ENCODE measurements around the gene ICAM4. TPM values are rescaled to one million over a fixed set of nuclear protein-coding genes. Genes with fewer than 3 reads are reported as not detected.
A peak's percentile ranks its signal among the peaks of the same experiment; 100 is the strongest.

ICAM4 gene
- total and polyA plus RNA-seq, 9 of the 15 experiments (the other 6 are each of a cell fraction or from before 2014, with no cell fraction given), result 14.1 to 86.1 (median 29.6) TPM

DNA sequence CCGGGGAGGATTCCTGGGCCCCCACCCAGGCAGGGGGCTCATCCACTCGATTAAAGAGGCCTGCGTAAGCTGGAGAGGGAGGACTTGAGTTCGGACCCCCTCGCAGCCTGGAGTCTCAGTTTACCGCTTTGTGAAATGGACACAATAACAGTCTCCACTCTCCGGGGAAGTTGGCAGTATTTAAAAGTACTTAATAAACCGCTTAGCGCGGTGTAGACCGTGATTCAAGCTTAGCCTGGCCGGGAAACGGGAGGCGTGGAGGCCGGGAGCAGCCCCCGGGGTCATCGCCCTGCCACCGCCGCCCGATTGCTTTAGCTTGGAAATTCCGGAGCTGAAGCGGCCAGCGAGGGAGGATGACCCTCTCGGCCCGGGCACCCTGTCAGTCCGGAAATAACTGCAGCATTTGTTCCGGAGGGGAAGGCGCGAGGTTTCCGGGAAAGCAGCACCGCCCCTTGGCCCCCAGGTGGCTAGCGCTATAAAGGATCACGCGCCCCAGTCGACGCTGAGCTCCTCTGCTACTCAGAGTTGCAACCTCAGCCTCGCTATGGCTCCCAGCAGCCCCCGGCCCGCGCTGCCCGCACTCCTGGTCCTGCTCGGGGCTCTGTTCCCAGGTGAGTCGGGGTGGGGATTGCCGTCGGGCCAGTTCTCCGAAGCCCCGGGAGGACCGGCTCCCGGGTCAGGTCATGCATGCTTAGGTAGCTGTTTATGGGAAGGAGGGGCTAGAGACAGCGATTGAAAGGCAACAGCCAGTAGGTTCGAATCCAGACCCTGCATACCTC lies 15.9 kb upstream of the ICAM4 start, which contains the start of gene ICAM1 (continued):
- no peak for TF ChIP-seq BCLAF1 (IDR thresholded peaks at IDR 0.05; ENCODE audit: borderline replicate concordance in 1 of 2, control insufficient read depth in 1 of 2, low read depth in 2 of 2, low read length in 1 of 2)
- TF ChIP-seq RBM25 (IDR thresholded peaks at IDR 0.05; ENCODE audit: low read depth, low read length, severe bottlenecking), result peak; percentile 94
- no peak for TF ChIP-seq CBX8 (IDR thresholded peaks at IDR 0.05; ENCODE audit: borderline replicate concordance, extremely low read depth, low read depth, low read length, poor library complexity, severe bottlenecking)
- TF ChIP-seq KDM5B (IDR thresholded peaks at IDR 0.05; ENCODE audit: insufficient replicate concordance, low read depth, low read length), result peak; percentile 88
- TF ChIP-seq, protein P1, sequence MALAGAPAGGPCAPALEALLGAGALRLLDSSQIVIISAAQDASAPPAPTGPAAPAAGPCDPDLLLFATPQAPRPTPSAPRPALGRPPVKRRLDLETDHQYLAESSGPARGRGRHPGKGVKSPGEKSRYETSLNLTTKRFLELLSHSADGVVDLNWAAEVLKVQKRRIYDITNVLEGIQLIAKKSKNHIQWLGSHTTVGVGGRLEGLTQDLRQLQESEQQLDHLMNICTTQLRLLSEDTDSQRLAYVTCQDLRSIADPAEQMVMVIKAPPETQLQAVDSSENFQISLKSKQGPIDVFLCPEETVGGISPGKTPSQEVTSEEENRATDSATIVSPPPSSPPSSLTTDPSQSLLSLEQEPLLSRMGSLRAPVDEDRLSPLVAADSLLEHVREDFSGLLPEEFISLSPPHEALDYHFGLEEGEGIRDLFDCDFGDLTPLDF (CRISPR knock-in tag; IDR thresholded peaks at IDR 0.05), result peak; percentile 83; the same call in 1 of the 2 replicates
- peak; percentile 47; the same call in 1 of the 2 replicates for TF ChIP-seq TARDBP (IDR thresholded peaks at IDR 0.05)
- TF ChIP-seq CREB1 (IDR thresholded peaks at IDR 0.05), result 0 out of 2 replicates have a peak, but pooled peaks have one; percentile 17
- no peak; the same call in 1 of the 2 replicates for TF ChIP-seq CREB1 (CRISPR knock-in tag; IDR thresholded peaks at IDR 0.05)
- TF ChIP-seq ZNF408 (CRISPR knock-in tag; IDR thresholded peaks at IDR 0.05; ENCODE audit: low read depth), result no peak
- peak in 2 of 3 experiments; percentile 48 to 57 for TF ChIP-seq YY1 (IDR thresholded peaks at IDR 0.05; ENCODE audit: borderline replicate concordance in 1 of 3, control insufficient read depth in 1 of 3, extremely low read depth in 1 of 3, insufficient read depth in 3 of 3, insufficient read length in 1 of 3, insufficient replicate concordance in 2 of 3, low read depth in 1 of 3, low read length in 2 of 3)
